ENCODE data around the gene PLOD2. TPM values are rescaled to one million over a fixed set of nuclear protein-coding genes. Genes with fewer than 3 reads are reported as not detected.

Gene PLOD2
- total RNA-seq, 6 experiments from 2014 or later = 22.7 to 196 (median 57.6) TPM

DNA sequence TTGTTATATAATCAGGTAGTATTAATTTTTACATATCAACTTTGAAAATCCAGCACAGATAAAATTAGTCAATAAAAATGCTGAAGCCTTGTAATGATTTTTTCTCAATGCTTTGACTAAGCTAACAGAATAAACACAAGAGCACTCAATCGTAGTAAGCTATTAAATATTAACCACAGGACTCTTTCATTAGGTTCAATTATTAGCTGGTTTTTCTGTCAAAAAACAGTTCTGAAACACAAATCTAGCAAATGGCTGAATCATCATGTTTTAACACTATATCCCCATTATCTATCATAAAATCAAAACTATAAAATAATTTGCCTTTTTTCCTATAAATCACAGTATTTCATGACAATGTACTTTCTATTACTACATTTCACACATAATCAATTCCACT, 69.6 kb downstream of the PLOD2 start:
- Histone ChIP-seq H3K4me1 (peaks cover 0 to 26% (median 7%) of the 10 kb centered on the region in 4 donors), H3K36me3 (no peaks in the 10 kb centered on the region), H3K27ac (peak overlapping the region; percentile 72 to 76 (median 75)), H3K27me3 (no peaks in the 10 kb centered on the region), H3K4me3 (peak overlapping the region in 1 of 3 donors; percentile 4), H3K9me3 (no peaks in the 10 kb centered on the region)
- WGBS (ENCODE audit: insufficient coverage, low coverage, low lambda C conversion rate, missing lambda C conversion rate) = 23% methylated on average over 1 of the region's 1 CpG
- TF ChIP-seq POLR2A (IDR thresholded peaks at IDR 0.05) = no peak
- no peak for DNase-seq
- peak; percentile 53 to 80 (median 70) for ATAC-seq
- intact Hi-C loops (cut with DNase I) = no loop called here

DNA sequence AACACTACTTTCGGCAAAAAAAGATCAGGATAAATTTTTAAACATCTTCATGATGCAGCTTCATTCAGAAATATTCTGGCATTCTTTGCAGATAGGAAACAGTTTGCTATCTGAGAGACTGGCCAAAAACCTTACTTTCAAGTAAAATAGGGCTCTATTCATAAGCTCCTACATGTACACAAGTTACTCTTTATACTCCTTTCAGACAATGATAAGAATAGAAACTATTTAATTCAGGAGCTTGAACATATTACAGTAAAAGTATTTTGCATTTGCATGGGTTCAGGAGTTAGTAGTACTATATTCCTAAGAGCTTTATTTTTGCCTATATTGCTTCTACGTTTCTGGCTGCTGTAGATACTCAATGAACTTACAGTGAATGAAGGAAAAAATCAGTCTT, 70.5 kb downstream of the PLOD2 start:
- H3K4me1 ChIP-seq = peaks cover 0 to 26% (median 7%) of the 10 kb centered on the region in 4 donors
- H3K4me3 ChIP-seq = no peak overlapping the region
- ATAC-seq (no peak), DNase-seq (no peak)
- peak overlapping the region in 2 of 3 donors; percentile 72 to 76 for H3K27ac ChIP-seq
- H3K27me3 ChIP-seq = no peaks in the 10 kb centered on the region
- TF ChIP-seq, protein P1, sequence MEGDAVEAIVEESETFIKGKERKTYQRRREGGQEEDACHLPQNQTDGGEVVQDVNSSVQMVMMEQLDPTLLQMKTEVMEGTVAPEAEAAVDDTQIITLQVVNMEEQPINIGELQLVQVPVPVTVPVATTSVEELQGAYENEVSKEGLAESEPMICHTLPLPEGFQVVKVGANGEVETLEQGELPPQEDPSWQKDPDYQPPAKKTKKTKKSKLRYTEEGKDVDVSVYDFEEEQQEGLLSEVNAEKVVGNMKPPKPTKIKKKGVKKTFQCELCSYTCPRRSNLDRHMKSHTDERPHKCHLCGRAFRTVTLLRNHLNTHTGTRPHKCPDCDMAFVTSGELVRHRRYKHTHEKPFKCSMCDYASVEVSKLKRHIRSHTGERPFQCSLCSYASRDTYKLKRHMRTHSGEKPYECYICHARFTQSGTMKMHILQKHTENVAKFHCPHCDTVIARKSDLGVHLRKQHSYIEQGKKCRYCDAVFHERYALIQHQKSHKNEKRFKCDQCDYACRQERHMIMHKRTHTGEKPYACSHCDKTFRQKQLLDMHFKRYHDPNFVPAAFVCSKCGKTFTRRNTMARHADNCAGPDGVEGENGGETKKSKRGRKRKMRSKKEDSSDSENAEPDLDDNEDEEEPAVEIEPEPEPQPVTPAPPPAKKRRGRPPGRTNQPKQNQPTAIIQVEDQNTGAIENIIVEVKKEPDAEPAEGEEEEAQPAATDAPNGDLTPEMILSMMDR (IDR thresholded peaks at IDR 0.05) = no peak
- TF ChIP-seq POLR2A (IDR thresholded peaks at IDR 0.05) = no peak
- no peaks in the 10 kb centered on the region for H3K9me3 ChIP-seq
- 63% methylated on average over 2 of the region's 2 CpGs for WGBS (ENCODE audit: insufficient coverage, low coverage, low lambda C conversion rate, missing lambda C conversion rate)
- intact Hi-C loops (cut with DNase I) = no loop called here
- no peaks in the 10 kb centered on the region for H3K36me3 ChIP-seq

DNA sequence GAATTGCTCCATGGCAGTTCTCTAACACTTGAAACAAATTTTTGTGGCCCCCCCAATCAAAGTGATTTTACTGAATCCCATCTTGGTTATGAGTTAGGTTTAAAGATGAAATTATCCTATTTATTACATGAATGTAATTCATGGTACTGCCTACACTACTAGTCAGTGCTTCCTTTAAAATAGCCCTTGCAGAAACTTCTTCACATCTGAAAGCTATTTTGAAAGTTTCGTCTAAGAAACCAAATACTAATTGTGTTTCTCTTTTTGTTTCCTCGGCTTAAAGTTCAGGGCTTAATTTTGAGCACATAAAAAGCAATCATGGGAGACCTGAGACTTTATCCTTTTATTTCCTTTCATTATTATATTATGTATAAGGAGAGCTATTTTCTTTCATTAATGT, 72.1 kb downstream of the PLOD2 start:
- ATAC-seq = no peak
- Histone ChIP-seq H3K9me3 (no peaks in the 10 kb centered on the region), H3K4me1 (peaks cover 0 to 23% (median 6%) of the 10 kb centered on the region in 4 donors), H3K27ac (no peak overlapping the region), H3K4me3 (no peak overlapping the region), H3K27me3 (no peaks in the 10 kb centered on the region), H3K36me3 (no peaks in the 10 kb centered on the region)
- WGBS (ENCODE audit: insufficient coverage, low coverage, low lambda C conversion rate, missing lambda C conversion rate) = 80% methylated on average over 2 of the region's 2 CpGs
- intact Hi-C loops (cut with DNase I) = no loop called here
- TF ChIP-seq, protein P1 (IDR thresholded peaks at IDR 0.05) = no peak
- no peak for DNase-seq

DNA sequence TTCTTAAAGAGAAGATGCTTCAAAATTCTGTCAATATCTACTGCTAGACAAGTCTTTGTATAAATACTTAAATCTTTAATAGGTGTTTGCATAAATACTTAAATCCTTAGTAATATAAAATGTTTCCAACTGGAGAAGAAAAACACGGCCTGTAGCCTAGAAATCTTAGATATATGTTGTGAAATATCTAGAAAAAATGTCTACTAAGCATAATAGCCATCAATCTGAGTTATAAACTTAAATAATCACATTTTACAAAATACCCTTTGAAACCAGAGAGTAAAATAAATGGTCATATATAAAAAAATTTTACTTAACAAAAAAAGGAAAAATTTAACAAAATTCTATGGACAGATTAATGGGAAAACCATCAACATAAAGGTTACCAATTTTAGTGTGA, 73.9 kb downstream of the PLOD2 start:
- Histone ChIP-seq H3K27ac (no peak overlapping the region), H3K4me3 (no peak overlapping the region), H3K9me3 (no peaks in the 10 kb centered on the region), H3K27me3 (no peaks in the 10 kb centered on the region), H3K36me3 (no peaks in the 10 kb centered on the region), H3K4me1 (peaks cover 0 to 6% (median 0%) of the 10 kb centered on the region in 4 donors)
- ATAC-seq (no peak), DNase-seq (no peak)
- intact Hi-C loops (cut with DNase I) = no loop called here
- 75% methylated on average over 1 of the region's 1 CpG for WGBS (ENCODE audit: insufficient coverage, low coverage, low lambda C conversion rate, missing lambda C conversion rate)
- no peak for TF ChIP-seq POLR2A (IDR thresholded peaks at IDR 0.05)
- TF ChIP-seq, protein P1 (IDR thresholded peaks at IDR 0.05) = no peak

DNA sequence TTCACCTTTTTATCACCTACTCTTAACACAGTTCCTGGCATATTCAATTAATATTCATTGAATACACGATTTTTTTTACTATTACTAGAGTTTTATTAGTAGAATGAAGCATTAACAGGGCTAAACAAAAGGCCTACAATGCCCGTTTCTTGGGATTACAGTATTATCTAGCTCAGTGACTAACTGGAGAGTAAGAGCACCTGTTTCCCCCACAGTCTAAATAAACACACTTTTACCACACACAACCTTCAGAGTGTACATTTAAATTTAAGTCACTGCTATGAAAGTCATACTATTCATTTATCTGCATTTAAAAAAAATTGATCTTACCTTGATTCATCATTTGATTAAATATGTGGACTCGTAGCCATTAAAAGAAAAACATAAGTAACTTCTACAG, 74.8 kb downstream of the PLOD2 start:
- TF ChIP-seq, protein P1 (IDR thresholded peaks at IDR 0.05) = no peak
- TF ChIP-seq POLR2A (IDR thresholded peaks at IDR 0.05) = no peak
- intact Hi-C loops (cut with DNase I) = no loop called here

More for the DNA sequence above, 74.8 kb downstream of the PLOD2 start:
- Histone ChIP-seq H3K4me3 (no peak overlapping the region), H3K27ac (no peak overlapping the region), H3K36me3 (no peaks in the 10 kb centered on the region), H3K9me3 (no peaks in the 10 kb centered on the region), H3K27me3 (no peaks in the 10 kb centered on the region), H3K4me1 (no peaks in the 10 kb centered on the region)
- ATAC-seq = no peak
- DNase-seq = no peak
- 54% methylated on average over 3 of the region's 3 CpGs for WGBS (ENCODE audit: insufficient coverage, low coverage, low lambda C conversion rate, missing lambda C conversion rate)
